ENCODE data around the gene MGAT5B.

Gene MGAT5B

DNA sequence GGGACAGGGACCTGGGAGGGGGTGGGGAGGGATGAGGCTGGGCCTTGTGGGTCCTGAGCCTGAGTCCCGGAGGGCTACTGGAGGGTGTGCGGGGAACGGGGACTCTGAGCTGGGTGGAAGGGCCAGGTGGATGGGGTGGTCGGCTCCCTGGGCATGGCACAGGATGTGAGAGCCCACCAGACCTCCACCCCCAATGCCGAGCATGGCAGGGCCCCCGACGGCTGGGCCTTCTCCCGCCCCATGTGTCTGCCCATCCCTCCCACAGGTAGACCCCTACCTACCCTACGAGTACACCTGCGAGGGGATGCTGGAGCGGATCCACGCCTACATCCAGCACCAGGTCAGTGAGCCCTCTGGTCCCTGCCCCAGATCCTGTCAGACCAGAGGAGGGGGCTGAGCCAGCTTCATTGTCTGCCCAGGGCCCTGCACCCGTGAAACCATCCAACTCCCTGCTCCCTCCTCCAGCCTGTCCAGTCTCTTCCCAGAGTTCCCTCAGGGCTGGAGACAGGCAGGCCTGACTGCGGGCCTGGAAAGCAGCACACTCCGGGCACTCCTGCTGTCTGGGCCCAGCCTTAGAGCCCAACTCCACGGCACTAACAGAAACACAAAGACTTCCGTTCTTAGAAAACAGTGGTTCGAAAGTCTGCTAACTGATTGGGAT, 78.0 kb downstream of the MGAT5B start:
- Mint-ChIP-seq H3K36me3 (ENCODE audit: low read depth) (no peaks in the 10 kb centered on the region), H3K27me3 (no peaks in the 10 kb centered on the region), H3K4me3 (no peak overlapping the region), H3K4me1 (ENCODE audit: low read depth) (no peaks in the 10 kb centered on the region), H3K27ac (no peak overlapping the region), H3K9me3 (no peaks in the 10 kb centered on the region)
- no peak for DNase-seq

DNA sequence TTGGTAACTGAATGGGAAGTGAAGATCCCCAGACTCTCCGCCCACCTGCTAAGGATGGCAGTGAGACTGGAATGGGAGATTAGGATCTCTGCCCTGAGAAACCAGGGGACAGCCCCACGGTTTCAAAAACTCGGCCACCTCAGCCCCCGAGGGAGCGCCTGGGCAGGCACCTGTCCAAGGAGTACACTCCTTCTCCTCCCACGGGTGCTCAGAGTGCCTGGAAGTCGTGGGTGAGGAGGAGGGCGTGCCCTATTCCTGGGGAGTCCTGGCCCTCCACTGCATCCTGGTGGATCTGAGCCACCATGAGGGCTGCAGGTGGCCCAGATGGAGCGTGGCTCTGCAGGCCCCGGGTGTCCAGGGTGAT, 78.5 kb downstream of the MGAT5B start:
- H3K9me3 Mint-ChIP-seq: no peaks in the 10 kb centered on the region
- no peaks in the 10 kb centered on the region for H3K36me3 Mint-ChIP-seq (ENCODE audit: low read depth)
- H3K27ac Mint-ChIP-seq: no peak overlapping the region
- no peak overlapping the region for H3K4me3 Mint-ChIP-seq
- H3K27me3 Mint-ChIP-seq: no peaks in the 10 kb centered on the region
- no peaks in the 10 kb centered on the region for H3K4me1 Mint-ChIP-seq (ENCODE audit: low read depth)
- no peak for DNase-seq

DNA sequence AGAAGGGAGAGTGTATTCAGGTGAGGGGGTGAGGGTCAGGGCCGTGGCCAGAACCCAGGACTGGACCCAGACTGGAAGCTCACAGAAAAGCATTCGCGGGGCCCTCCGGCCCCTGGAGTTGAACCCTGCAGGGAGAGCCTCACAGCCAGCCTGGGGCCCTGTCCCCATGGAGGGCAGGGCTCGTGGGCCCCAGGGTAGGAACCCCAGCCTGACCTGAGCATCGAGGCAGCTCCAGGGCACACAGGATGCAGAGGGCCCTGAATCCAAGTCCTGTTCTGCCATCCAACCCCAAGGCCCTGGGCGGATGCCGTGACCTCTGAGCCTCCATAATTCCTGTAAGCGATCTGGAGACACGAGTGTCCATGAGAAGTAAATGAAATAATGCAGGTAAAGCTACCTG, 79.1 kb downstream of the MGAT5B start:
- H3K9me3 Mint-ChIP-seq: no peaks in the 10 kb centered on the region
- no peaks in the 10 kb centered on the region for H3K27me3 Mint-ChIP-seq
- no peak overlapping the region for H3K4me3 Mint-ChIP-seq
- no peaks in the 10 kb centered on the region for H3K36me3 Mint-ChIP-seq (ENCODE audit: low read depth)
- DNase-seq: no peak
- H3K27ac Mint-ChIP-seq: no peak overlapping the region
- no peaks in the 10 kb centered on the region for H3K4me1 Mint-ChIP-seq (ENCODE audit: low read depth)

DNA sequence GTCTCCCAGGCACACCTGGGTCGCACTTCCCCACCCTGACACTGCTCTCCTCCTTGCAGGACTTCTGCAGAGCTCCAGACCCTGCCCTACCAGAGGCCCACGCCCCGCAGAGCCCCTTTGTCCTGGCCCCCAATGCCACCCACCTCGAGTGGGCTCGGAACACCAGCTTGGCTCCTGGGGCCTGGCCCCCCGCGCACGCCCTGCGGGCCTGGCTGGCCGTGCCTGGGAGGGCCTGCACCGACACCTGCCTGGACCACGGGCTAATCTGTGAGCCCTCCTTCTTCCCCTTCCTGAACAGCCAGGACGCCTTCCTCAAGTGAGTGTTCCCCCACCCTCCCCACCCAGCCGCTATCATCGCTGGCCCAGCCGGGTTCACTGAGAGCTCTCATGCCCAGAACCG, 79.6 kb downstream of the MGAT5B start:
- no peak overlapping the region for H3K27ac Mint-ChIP-seq
- no peaks in the 10 kb centered on the region for H3K36me3 Mint-ChIP-seq (ENCODE audit: low read depth)
- no peak overlapping the region for H3K4me3 Mint-ChIP-seq
- H3K9me3 Mint-ChIP-seq: no peaks in the 10 kb centered on the region
- H3K27me3 Mint-ChIP-seq: no peaks in the 10 kb centered on the region
- no peak for DNase-seq
- H3K4me1 Mint-ChIP-seq (ENCODE audit: low read depth): no peaks in the 10 kb centered on the region

DNA sequence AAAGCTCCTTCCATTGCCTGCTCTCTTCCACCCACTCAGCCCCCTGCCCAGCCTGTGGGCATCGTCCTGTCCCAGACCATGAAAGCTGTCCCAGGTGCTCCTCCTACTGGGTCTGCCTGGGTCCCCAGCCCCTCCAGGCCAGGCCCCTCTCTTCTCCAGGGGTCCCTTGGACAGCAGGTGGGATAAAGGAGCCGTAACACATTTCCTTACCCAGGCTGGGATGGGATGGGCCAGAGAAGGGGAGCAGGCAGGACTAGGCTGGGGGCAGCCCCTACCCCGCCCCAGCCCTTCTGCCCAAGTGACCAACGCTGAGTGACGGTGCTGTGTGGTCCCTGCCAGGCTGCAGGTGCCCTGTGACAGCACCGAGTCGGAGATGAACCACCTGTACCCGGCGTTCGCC, 80.1 kb downstream of the MGAT5B start:
- H3K27ac Mint-ChIP-seq: no peak overlapping the region
- no peak for DNase-seq
- H3K27me3 Mint-ChIP-seq: no peaks in the 10 kb centered on the region
- H3K4me1 Mint-ChIP-seq (ENCODE audit: low read depth): no peaks in the 10 kb centered on the region
- H3K4me3 Mint-ChIP-seq: no peak overlapping the region
- no peaks in the 10 kb centered on the region for H3K9me3 Mint-ChIP-seq
- no peaks in the 10 kb centered on the region for H3K36me3 Mint-ChIP-seq (ENCODE audit: low read depth)

DNA sequence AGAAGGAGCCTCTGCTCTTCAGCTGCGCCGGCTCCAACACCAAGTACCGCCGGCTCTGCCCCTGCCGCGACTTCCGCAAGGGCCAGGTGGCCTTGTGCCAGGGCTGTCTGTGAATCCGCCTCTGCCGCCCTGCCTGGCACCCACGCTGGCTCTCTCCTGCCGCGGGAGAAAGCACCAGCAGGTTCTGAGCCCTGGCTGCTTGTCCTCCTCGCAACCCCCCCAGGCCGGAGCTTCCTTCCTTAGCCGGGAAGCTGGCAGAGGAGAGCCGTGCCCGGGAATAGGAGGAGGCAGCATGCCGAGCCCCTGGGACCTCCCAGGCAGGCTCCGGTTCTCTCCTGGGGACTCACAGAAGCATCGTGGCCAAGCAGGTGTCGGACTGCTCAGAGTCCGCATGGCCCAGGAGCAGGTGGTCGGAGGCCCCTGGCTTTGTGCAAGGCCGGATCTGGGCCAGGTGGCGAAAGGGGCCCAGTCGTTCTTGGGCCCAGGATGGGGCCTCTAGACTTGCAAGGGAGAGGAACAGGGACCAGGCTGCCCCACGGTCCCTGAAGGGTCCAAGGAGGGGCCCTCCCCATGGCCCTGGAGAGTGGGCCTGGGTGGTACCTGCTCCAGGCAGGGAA, 80.6 kb downstream of the MGAT5B start:
- H3K27me3 Mint-ChIP-seq: no peaks in the 10 kb centered on the region
- H3K9me3 Mint-ChIP-seq: no peaks in the 10 kb centered on the region
- DNase-seq: no peak
- H3K4me1 Mint-ChIP-seq (ENCODE audit: low read depth): no peaks in the 10 kb centered on the region
- no peak overlapping the region for H3K4me3 Mint-ChIP-seq
- no peak overlapping the region for H3K27ac Mint-ChIP-seq
- no peaks in the 10 kb centered on the region for H3K36me3 Mint-ChIP-seq (ENCODE audit: low read depth)

DNA sequence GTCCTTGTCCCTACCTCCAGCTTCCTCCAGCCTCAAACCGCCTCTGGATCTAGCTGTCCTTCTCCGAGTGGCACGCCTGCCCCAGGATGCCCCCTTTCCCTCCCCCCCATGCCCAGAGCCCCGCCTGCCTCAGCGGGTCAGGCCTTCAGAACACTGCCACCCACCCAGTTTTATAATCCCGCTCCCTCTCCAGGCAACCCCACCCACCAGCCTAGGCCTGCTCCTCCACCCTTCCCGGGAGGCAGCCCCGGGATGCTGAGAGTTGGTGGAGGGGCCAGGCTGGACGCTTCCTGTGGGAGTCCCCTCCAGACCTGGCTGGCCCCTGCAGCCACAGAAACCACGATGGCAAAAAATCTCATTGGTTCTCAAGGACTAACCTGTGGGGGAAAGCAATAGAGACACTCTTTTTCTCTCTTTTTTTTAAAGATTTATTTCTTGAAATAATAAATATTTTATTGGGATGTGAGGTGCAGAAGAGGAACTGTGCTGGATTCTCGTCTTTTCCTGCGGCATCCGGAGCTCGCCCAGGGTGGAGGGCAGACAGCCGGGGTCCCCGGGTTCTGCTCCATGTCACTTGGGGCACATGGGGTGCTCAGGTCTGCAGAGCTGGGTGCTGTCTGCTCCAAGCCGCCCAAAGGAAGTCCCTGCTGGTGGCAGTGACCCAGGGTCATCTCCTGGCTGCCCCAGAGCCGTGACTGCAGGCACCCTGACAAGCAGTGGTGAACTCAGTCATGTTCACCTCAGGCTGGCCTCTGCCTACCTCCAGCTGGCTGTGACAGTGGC, 81.9 kb downstream of the MGAT5B start:
- Mint-ChIP-seq H3K36me3 (ENCODE audit: low read depth) (no peaks in the 10 kb centered on the region), H3K27me3 (no peaks in the 10 kb centered on the region), H3K4me1 (ENCODE audit: low read depth) (no peaks in the 10 kb centered on the region), H3K4me3 (no peak overlapping the region), H3K27ac (no peak overlapping the region), H3K9me3 (no peaks in the 10 kb centered on the region)
- no peak for DNase-seq

DNA sequence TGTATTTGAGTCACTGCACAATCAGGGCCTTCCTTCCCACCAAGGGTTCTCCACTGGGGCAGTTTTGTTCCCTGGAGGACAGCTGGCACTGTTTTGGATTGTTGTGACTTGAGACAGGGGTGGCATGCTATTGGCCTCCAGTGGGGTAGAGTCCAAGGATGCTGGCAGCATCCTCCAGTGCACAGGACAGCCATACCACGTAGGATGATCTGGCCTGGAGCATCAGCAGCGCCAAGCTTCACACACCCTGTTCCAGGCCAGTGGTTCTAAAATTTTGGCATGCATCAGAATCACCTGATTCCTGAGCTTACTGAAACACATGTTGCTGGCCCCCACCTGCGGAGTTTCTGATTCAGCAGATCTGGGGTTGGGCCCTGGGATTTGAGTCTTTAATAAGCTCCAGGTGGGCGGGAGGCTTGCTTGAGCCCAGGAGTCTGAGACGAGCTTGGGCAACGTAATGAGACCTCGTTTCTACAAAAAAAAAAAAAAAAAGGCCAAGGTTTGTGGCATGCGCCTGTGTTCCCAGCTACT, 83.2 kb downstream of the MGAT5B start:
- Mint-ChIP-seq H3K27me3 (no peaks in the 10 kb centered on the region), H3K27ac (no peak overlapping the region), H3K4me3 (no peak overlapping the region), H3K4me1 (ENCODE audit: low read depth) (no peaks in the 10 kb centered on the region), H3K9me3 (no peaks in the 10 kb centered on the region), H3K36me3 (ENCODE audit: low read depth) (no peaks in the 10 kb centered on the region)
- no peak for DNase-seq

DNA sequence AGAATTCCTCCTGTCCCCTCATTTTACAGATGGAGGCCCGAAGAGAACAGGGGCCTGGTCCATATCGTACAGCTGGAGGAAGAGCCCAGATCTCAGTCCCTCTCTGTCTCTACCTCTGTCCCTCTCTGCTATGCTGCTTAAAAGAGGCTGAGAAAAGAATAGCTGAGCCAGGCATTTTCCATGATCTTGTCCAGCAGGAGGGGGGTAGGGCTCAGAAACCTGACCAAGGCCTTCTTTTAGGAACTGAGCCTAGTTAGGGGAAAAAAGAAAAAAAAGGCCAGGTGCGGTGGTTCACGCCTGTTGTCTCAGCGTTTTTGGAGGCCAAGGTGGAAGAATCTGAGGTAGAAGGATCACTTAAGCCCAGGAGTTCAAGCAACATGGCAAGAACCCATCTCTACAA, 84.2 kb downstream of the MGAT5B start:
- Mint-ChIP-seq H3K4me1 (ENCODE audit: low read depth) (no peaks in the 10 kb centered on the region), H3K36me3 (ENCODE audit: low read depth) (no peaks in the 10 kb centered on the region), H3K9me3 (no peaks in the 10 kb centered on the region), H3K27ac (no peak overlapping the region), H3K4me3 (no peak overlapping the region), H3K27me3 (no peaks in the 10 kb centered on the region)
- no peak for DNase-seq

DNA sequence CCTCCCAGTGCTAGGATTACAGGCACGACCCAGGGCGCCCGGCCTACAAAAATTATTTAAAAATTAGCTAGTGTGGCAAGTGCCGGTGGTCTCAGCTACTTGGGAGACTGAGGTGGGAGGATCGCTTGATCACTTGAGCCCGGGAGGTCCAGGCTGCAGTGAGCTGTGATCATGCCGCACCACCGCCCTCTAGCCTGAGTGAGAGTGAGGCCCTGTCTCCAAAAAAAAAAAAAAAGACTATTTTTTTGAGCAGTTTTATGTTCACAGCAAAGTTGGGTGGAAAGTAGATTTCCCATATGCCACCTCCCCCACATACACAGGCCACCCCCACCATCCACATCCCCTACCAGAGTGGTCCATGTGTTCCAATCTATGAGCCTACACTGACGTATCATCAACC, 84.9 kb downstream of the MGAT5B start:
- Mint-ChIP-seq H3K36me3 (ENCODE audit: low read depth) (no peaks in the 10 kb centered on the region), H3K4me1 (ENCODE audit: low read depth) (no peaks in the 10 kb centered on the region), H3K9me3 (no peaks in the 10 kb centered on the region), H3K27ac (no peak overlapping the region), H3K4me3 (no peak overlapping the region), H3K27me3 (no peaks in the 10 kb centered on the region)
- DNase-seq: no peak

DNA sequence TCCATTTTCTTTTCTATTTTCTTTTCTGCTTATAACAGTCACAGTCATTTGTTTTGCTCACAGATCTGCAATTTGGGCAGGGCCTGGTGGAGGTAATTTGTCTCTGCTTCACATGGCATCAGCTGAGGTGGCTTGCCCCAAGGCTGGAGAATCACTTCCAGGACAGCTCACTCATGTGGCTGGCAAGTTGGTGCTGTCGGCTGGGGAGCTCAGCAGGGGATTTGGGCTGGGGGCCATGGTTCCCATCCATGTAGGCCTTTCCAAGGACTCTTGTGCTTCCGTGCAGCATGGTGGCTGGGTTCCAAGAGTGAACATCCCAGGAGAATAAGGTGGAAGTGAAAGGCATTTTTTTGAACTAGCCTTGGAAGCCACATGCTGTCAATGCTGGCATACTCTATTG, 85.7 kb downstream of the MGAT5B start:
- no peaks in the 10 kb centered on the region for H3K9me3 Mint-ChIP-seq
- no peaks in the 10 kb centered on the region for H3K27me3 Mint-ChIP-seq
- no peak for DNase-seq
- H3K36me3 Mint-ChIP-seq (ENCODE audit: low read depth): no peaks in the 10 kb centered on the region
- H3K4me1 Mint-ChIP-seq (ENCODE audit: low read depth): no peaks in the 10 kb centered on the region
- no peak overlapping the region for H3K27ac Mint-ChIP-seq
- H3K4me3 Mint-ChIP-seq: no peak overlapping the region

DNA sequence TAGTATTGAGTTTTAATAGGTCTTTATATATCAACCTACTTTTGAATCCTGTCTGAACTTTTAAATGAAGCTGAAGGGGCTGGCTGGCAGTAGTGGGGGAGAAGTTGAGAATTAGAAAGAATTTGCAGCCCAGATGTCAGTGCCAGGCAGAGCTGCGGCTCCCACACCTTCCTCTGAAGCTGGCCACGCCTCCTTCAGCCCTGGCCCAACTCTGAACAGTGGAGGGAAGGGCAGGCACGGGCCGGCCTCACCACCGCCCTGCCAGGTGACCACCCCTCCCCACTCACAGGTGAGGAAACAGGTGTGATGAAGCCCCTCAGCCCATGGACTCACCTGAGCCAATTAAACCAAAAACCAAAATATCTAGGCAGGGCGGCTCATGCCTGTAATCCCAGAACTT, 87.0 kb downstream of the MGAT5B start:
- Mint-ChIP-seq H3K9me3 (no peaks in the 10 kb centered on the region), H3K27ac (no peak overlapping the region), H3K4me3 (no peak overlapping the region), H3K36me3 (ENCODE audit: low read depth) (no peaks in the 10 kb centered on the region), H3K27me3 (no peaks in the 10 kb centered on the region), H3K4me1 (ENCODE audit: low read depth) (no peaks in the 10 kb centered on the region)
- DNase-seq: no peak

DNA sequence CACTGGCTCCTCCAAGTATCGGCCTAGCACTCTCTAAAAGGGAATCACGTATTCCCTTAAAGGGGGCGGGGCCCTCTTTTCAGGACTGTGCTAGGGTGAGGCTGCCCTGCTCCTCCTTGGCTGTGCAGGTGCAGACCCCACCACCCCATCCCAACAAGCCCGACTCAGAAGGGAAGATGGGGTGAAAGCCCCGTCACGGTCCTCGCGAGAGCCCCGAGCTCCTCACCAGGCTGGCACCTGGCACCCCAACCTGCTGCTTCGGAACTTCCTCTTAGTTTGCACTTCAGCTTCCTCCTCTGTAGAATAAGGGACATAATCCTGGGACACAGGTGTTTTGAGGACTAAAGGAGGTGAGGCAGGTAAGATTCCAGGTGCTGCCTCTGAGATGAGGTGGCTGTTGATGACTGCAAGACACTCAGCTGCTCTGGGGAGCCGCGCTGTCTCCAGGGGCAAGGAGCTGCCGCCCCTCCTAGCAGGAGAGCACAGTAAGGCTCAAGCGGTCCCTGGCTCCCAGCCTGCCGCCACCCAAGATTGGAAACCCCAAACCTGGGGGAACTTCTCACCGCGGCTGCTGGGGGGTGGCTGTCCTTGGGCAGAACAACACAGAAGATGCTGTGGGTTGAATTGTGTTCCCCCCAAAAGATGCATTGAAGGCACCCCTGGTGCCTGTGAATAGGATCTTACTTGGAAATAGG, 88.8 kb downstream of the MGAT5B start:
- Mint-ChIP-seq H3K9me3 (no peaks in the 10 kb centered on the region), H3K27ac (no peak overlapping the region), H3K4me1 (ENCODE audit: low read depth) (no peaks in the 10 kb centered on the region), H3K27me3 (no peaks in the 10 kb centered on the region), H3K36me3 (ENCODE audit: low read depth) (no peaks in the 10 kb centered on the region), H3K4me3 (no peak overlapping the region)
- no peak for DNase-seq

DNA sequence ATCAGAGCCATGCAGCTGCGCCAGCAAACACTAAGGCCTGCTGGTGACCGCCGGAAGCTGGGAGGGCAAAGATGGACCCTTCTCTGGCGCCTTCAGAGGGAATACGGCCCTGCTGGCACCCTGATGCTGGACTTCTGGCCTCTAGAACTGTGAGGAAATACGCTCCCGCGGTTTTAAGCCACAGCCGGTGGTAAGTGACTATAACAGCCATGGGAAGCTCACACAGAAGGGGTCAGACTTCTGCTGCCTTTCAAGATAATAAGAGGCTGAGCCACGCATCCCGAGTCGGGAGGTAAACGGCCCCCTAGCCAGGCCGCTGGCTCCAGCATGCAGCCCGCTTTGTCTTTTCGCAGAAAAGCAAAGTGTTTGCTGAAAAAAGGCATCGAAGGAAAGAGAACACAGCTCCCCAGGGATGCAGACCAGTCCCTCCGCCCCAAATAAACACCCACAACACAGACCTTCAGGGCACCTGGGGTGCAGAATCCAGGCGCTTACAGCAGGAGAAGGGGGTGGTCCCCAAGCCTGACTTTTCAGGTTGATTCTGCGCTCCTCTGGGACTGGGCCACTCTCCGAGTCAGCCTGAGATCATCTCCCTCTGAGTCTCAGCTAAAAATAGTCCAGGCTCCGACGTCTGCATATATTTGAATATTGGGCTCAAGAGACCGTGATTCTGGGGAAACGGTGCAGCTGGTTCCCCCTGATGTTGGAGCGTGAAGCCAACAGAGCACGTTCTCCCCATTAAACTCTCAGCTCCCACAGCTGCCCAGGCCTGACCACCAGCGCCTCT, 89.7 kb downstream of the MGAT5B start:
- Mint-ChIP-seq H3K4me3 (no peak overlapping the region), H3K27me3 (no peaks in the 10 kb centered on the region), H3K36me3 (ENCODE audit: low read depth) (no peaks in the 10 kb centered on the region), H3K4me1 (ENCODE audit: low read depth) (no peaks in the 10 kb centered on the region), H3K27ac (no peak overlapping the region), H3K9me3 (no peaks in the 10 kb centered on the region)
- DNase-seq: no peak
